DMS114 treated with DMSO at 0.1 percent for 48 hours (cell line): ENCODE results near the gene MEIOB.

Source experiments
- DNase-seq: peaks from one replicate; lab custom pipeline; 2025; ENCODE audit not compliant: unreplicated experiment; lab: John Stamatoyannopoulos, UW

Gene MEIOB

GRCh38 chr16:1789643-1790045, 82.3 kb downstream of the MEIOB start:
- no peak for DNase-seq

GRCh38 chr16:1788708-1789100, 83.3 kb downstream of the MEIOB start:
- DNase-seq, result no peak

DNA sequence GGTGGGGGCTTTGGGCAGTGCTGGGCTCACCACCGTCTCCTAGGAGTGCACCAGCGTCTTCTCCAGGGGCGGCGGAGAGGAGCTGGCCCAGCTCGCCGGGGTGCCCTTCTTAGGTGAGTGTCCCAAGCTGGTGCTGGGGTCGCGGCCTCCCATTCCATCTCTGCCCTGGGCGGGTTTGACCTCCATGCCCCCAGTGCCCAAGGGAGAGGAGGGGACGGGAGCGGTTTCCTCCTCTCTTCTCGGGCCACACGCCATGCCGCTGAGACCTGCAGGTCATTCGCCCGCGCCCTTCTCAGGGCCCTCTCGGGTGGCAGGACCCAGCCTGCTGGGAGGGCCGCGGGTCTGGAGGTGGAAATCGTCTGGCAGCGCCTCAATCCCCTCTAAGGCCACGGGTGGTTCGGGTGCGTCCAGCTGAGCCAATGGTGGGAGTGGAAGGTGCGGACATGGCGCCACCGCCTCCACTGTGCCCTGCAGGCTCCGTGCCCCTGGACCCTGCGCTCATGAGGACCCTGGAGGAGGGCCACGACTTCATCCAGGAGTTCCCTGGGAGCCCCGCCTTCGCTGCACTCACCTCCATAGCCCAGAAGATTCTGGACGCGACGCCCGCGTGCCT, 83.8 kb downstream of the MEIOB start:
- no peak for DNase-seq

GRCh38 chr16:1787322-1788094, 84.5 kb downstream of the MEIOB start:
- DNase-seq, result no peak

DNA sequence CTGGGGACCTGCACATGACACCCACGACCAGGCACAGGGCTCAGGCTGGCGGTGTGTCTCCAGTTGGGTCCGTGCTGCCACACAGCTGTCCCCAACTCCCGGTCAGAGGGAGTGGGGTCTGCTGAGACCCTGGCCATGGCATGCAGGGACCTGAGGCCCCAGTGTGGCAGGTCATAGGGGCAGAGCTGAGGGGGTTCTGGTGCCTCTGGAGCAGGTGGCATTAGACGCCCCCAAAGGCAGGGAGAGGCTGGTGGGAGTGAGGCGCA, 85.0 kb downstream of the MEIOB start:
- no peak for DNase-seq

GRCh38 chr16:1786242-1787055, 85.5 kb downstream of the MEIOB start:
- no peak for DNase-seq

GRCh38 chr16:1785846-1786170, 86.2 kb downstream of the MEIOB start:
- no peak for DNase-seq

DNA sequence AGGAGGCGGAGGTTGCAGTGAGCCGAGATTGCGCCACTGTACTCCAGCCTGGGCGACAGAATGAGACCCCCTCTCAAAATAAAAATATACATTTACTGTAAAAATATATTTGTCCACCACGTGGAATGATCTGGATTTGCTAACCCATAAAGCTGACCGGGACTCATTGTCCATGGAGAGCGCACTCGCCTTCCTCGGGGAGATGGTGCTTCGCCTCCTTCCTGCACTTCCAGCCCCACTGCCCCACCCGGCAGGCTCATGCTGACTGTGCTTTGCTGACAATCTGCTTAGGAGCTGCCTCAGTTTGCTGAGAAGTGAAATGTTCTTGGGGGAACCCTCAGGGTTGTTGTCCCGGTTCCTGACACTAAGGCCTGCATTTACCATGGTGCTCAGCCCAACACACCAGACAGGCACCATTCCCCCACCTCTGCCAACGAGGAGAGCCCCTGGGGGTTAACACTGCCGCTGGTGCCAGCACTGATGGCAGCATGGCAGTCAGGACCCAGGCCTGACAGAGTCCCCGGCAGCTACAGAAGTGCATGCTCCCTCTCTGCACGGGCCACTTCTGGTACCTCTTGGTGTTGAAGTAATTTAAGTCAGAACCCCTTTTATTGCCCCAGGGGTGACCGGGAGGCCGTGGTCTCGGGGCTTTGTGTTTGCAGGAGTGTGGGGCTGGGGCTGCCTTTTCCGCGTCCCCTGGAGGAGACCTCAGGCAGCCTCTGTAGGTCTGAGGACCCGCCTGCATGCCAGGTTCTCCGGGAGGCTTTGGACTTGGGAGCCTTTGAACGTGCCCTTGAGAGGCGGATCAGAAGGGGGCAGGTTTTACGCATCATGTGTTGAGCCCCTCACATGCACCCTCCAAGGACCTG, 86.8 kb downstream of the MEIOB start:
- no peak for DNase-seq
